ENCODE data around the gene DNAJC18. TPM values are rescaled to one million over a fixed set of nuclear protein-coding genes. Genes with fewer than 3 reads are reported as not detected.

DNAJC18 gene
- total RNA-seq, 1 donor from 2014 or later: 1.6 TPM

DNA sequence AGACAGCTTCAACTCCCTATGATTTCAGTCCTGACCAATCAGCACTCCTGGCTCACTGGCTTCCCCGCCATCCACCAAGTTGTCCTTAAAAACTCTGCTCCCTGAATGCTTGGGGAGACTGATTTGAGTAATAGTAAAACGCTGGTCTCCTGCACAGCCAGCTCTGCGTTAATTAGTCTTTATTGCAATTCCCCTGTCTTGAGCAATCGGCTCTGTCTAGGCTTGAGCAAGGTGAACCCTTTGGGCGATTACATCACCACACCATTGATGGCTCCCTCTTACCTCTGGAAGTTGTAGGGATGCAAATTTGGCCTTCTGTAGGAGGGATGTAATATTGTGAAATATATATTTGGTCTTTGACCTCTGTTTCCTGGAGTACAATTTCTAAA lies 53.3 kb downstream of the DNAJC18 start:
- DNase-seq (ENCODE audit: low read depth) (peak; percentile 86), FAIRE-seq (no peak)
- TF ChIP-seq, protein P1, sequence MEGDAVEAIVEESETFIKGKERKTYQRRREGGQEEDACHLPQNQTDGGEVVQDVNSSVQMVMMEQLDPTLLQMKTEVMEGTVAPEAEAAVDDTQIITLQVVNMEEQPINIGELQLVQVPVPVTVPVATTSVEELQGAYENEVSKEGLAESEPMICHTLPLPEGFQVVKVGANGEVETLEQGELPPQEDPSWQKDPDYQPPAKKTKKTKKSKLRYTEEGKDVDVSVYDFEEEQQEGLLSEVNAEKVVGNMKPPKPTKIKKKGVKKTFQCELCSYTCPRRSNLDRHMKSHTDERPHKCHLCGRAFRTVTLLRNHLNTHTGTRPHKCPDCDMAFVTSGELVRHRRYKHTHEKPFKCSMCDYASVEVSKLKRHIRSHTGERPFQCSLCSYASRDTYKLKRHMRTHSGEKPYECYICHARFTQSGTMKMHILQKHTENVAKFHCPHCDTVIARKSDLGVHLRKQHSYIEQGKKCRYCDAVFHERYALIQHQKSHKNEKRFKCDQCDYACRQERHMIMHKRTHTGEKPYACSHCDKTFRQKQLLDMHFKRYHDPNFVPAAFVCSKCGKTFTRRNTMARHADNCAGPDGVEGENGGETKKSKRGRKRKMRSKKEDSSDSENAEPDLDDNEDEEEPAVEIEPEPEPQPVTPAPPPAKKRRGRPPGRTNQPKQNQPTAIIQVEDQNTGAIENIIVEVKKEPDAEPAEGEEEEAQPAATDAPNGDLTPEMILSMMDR (IDR thresholded peaks at IDR 0.05; ENCODE audit: insufficient read depth, low read length, severe bottlenecking): no peak
- Histone ChIP-seq H3K4me3 (ENCODE audit: low read depth, low read length) (no peak overlapping the region), H3K27me3 (ENCODE audit: control insufficient read depth, insufficient read depth, low read length) (no peaks in the 10 kb centered on the region), H3K36me3 (ENCODE audit: control insufficient read depth, insufficient read depth, low read length) (no peaks in the 10 kb centered on the region)

DNA sequence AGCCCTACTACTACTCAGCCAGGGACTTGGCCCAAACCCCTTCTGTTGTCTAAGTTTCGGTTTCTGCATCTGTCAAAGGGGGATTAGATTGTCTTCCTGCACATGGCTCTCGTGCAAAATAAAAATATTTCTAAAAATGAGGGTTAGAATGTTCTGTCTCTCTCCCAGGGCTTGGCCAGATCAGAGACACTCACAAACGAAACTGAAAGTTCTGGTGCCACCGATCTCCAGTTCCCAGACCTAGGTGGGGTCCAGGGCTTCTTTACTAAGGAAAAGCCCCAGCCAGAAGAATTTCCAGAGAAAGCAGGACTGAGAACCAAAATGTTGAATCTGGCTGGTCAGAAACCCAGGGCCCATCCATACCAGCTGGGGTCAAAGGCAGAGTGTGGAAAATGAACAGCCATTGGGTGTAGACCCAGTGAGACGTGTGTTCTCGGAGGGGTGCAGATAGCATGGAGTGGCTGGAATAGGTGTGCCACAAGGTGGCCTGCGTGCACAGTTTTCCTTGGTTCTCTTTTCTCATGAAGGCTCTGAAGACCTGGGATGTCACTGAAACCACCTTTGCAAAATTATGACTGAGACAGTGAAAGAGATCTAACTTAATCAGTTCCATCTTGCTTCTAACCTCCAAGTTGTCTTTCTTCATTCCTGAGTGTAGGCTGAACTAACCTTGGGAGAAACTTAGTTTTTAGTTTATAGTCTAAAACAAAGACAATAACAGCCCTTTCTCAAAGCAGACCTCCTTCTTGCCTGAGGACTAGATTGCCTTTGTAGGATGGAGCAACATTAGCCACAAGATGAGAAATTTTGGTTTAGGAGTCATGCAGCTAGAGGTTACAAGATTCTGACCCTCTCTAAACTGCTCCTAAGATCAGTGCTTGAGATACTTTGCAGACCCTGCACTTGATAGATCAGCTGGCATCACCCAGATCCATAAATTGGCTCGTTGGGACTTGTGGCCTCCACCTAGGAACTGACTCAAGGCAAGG lies 54.0 kb downstream of the DNAJC18 start:
- Histone ChIP-seq H3K36me3 (ENCODE audit: control insufficient read depth, insufficient read depth, low read length) (no peaks in the 10 kb centered on the region), H3K27me3 (ENCODE audit: control insufficient read depth, insufficient read depth, low read length) (no peaks in the 10 kb centered on the region), H3K4me3 (ENCODE audit: low read depth, low read length) (no peak overlapping the region)
- DNase-seq (ENCODE audit: low read depth): no peak
- TF ChIP-seq, protein P1 (IDR thresholded peaks at IDR 0.05; ENCODE audit: insufficient read depth, low read length, severe bottlenecking): peak; percentile 16
- FAIRE-seq: no peak

DNA sequence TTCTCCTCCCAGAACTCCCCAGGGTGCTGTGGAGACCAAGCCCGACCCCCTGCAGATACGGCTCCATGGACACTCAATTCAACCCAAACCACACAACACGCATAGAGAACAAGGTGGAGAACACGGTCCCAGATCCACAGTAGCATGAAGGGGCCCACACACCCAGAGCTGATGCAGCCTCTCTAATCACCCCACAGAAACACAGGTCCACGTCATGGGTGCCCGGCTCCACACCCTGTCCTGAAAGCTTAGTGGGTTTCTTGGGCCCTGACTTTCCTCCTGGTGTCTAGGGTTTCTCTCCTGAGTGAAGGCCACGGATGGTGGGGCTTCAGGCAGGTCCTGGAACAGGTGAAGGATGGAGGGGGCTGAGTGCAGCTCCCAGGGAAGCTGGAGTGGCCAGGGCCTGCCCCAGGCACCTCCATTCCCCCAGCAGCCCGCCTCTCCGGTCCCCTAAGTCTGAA lies 54.7 kb downstream of the DNAJC18 start:
- H3K36me3 ChIP-seq (ENCODE audit: control insufficient read depth, insufficient read depth, low read length): no peaks in the 10 kb centered on the region
- TF ChIP-seq, protein P1 (IDR thresholded peaks at IDR 0.05; ENCODE audit: insufficient read depth, low read length, severe bottlenecking): no peak
- FAIRE-seq (no peak), DNase-seq (ENCODE audit: low read depth) (no peak)
- H3K27me3 ChIP-seq (ENCODE audit: control insufficient read depth, insufficient read depth, low read length): no peaks in the 10 kb centered on the region
- H3K4me3 ChIP-seq (ENCODE audit: low read depth, low read length): no peak overlapping the region

DNA sequence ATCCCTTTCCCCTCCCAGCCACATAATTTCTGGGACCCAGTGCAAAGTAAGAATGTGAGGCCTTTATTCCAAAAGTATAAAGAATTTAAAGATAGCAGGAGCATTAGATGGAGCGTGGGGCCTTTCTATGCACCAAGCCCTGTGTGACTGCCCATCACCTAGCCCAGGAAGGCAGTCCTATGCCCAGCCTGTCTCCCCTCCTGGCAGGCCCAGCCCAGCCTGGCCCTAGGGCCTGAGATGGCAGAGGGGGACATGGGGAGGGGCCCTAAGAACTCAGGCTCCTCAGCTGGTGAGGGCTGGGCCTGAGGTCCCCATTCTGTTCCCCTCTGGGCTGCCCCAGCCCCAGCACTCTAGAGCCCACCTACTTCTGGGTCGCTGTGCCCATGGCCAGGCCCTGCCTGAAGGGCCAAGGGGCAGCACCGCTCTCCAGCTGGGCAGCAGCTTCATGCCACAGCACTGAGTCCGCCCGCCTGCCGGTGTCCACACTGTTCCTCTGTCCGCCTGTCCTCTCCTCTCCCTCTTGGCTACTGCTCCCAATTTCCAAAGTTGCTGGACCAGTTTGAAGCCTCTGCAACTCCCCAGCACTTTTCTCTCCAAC lies 55.2 kb downstream of the DNAJC18 start:
- Histone ChIP-seq H3K4me3 (ENCODE audit: low read depth, low read length) (no peak overlapping the region), H3K36me3 (ENCODE audit: control insufficient read depth, insufficient read depth, low read length) (no peaks in the 10 kb centered on the region), H3K27me3 (ENCODE audit: control insufficient read depth, insufficient read depth, low read length) (no peaks in the 10 kb centered on the region)
- FAIRE-seq: no peak
- TF ChIP-seq, protein P1 (IDR thresholded peaks at IDR 0.05; ENCODE audit: insufficient read depth, low read length, severe bottlenecking): no peak
- no peak for DNase-seq (ENCODE audit: low read depth)

DNA sequence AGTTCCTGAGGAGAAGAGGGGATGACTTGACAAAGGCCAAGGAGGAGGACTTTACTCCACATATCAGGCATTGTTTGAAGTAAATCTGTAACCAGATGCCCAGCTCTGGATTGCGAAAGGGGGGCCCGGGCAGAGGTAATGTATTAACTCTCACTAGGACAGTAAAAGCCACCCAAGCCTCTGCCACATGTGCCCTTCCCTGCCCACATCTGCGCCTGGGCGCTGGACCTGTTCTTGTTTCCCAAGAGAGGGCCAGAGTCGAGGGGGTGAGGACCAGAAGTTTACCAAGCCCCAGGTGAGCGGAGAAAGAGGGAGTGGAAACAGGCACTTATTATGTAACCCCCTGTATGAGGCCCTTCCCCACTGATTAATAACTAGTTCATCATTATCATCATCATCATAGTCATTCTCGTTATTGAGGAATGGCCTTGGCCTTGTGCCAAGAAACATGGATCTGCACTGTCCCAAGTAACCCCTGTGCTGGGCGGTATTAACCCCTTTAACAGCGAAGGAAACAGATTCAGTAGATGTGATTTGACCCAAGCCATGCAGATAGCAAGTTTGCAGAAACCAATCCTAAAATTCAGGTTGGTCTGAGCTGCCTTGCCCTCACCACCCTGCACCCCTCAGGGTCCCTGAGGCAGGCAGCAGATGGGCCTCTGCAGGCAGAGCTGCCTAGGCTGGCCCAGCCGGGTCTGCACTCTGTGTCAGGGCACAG lies 55.9 kb downstream of the DNAJC18 start, which contains the start of gene SLC23A1:
Gene SLC23A1, minus strand, starts transcription at position 23 of the 718 bp plus-strand sequence. CDS start 44 bp downstream, outside the sequence.
- no peaks in the 10 kb centered on the region for H3K27me3 ChIP-seq (ENCODE audit: control insufficient read depth, insufficient read depth, low read length)
- FAIRE-seq (peak; percentile 28), DNase-seq (ENCODE audit: low read depth) (no peak)
- no peak within 1 kb of the TSS for H3K4me3 ChIP-seq (ENCODE audit: low read depth, low read length)
- no peaks in the 10 kb centered on the region for H3K36me3 ChIP-seq (ENCODE audit: control insufficient read depth, insufficient read depth, low read length)
- TF ChIP-seq, protein P1 (IDR thresholded peaks at IDR 0.05; ENCODE audit: insufficient read depth, low read length, severe bottlenecking): no peak

Measured in bronchial epithelial cell (primary cell).